Naive thymus-derived CD4-positive, alpha-beta T cell (primary cell): Measurements from ENCODE around the gene TSHZ2. TPM values are rescaled to one million over a fixed set of nuclear protein-coding genes. Genes with fewer than 3 reads are reported as not detected.
"Not testable (repeated sequence)": the region's sequence is repeated elsewhere in the genome, so short reads cannot be mapped to it uniquely, and the experiment has no call there.

ENCODE experiments used
- ATAC-seq: fragments of 150-1000 bp; cut with Tn5 transposase; 2 replicates; pipeline ENCODE4 v1.10.0; 2021; ENCODE audit warnings: mild to moderate bottlenecking, moderate library complexity
- CTCF ChIA-PET: fragments of 350-600 bp; sonication (Branson Sonifier 250); formaldehyde crosslinking; loops from one replicate; lab custom pipeline; 2021; ENCODE audit warnings: antibody characterized with exemption; lab: Charles Lee
- POLR2A ChIA-PET: fragments of 350-600 bp; sonication (Branson Sonifier 250); formaldehyde crosslinking; loops from one replicate; lab custom pipeline; 2021; ENCODE audit warnings: antibody characterized with exemption, inconsistent platforms; lab: Charles Lee
- DNase-seq, 9 donors: peaks; one replicate each; pipeline versions ENCODE4 v3.0.0 to v3.0.0-alpha.2; 2020 to 2022; ENCODE audit warnings: mixed read lengths in 1 of 9
- H3K27ac ChIP-seq: one replicate; pipeline ENCODE4 v1.7.0; 2013; ENCODE audit warnings: mild to moderate bottlenecking, low read depth, low read length, moderate library complexity
- H3K27me3 ChIP-seq, 2 donors: one replicate each; pipeline ENCODE4 v1.7.0; 2013; ENCODE audit warnings: low read length in 2 of 2, mild to moderate bottlenecking in 2 of 2, moderate library complexity in 2 of 2; ENCODE audit not compliant: control insufficient read depth in 2 of 2, insufficient read depth in 2 of 2
- H3K36me3 ChIP-seq, 3 experiments: 1 replicate in 2 of 3; 2 replicates in 1 of 3; pipeline ENCODE4 v1.7.0; 2013; ENCODE audit warnings: low read length in 3 of 3, mild to moderate bottlenecking in 3 of 3, moderate library complexity in 1 of 3; ENCODE audit not compliant: insufficient read depth in 3 of 3, control insufficient read depth in 2 of 3
- H3K4me1 ChIP-seq, 2 donors: one replicate each; pipeline ENCODE4 v1.7.0; 2013; ENCODE audit warnings: low read length in 2 of 2, mild to moderate bottlenecking in 2 of 2, moderate library complexity in 1 of 2; ENCODE audit not compliant: control insufficient read depth in 2 of 2, insufficient read depth in 2 of 2
- H3K4me3 ChIP-seq: 2 replicates; pipeline ENCODE4 v1.7.0; 2013; ENCODE audit warnings: mild to moderate bottlenecking, low read length
- H3K9me3 ChIP-seq, 3 experiments: 1 replicate in 2 of 3; 2 replicates in 1 of 3; pipeline ENCODE4 v1.7.0; 2013; ENCODE audit warnings: low read length in 3 of 3; ENCODE audit not compliant: control insufficient read depth in 2 of 3
- H3K27ac Mint-ChIP-seq, 9 donors: one replicate each; pipeline ENCODE4 v1.8.0; 2020 to 2022; ENCODE audit warnings: mixed read lengths in 9 of 9, mild to moderate bottlenecking in 8 of 9, moderate library complexity in 5 of 9, inconsistent platforms in 2 of 9
- H3K27me3 Mint-ChIP-seq, 5 donors: one replicate each; pipeline ENCODE4 v1.8.0; 2021 to 2022; ENCODE audit warnings: mixed read lengths in 5 of 5, mild to moderate bottlenecking in 1 of 5
- H3K36me3 Mint-ChIP-seq, 5 donors: one replicate each; pipeline ENCODE4 v1.8.0; 2020 to 2022; ENCODE audit warnings: mixed read lengths in 5 of 5, mild to moderate bottlenecking in 3 of 5, inconsistent platforms in 1 of 5
- H3K4me1 Mint-ChIP-seq, 7 donors: one replicate each; pipeline ENCODE4 v1.8.0; 2020 to 2022; ENCODE audit warnings: mixed read lengths in 7 of 7, mild to moderate bottlenecking in 3 of 7, inconsistent platforms in 1 of 7
- H3K4me3 Mint-ChIP-seq, 10 donors: one replicate each; pipeline ENCODE4 v1.8.0; 2020 to 2022; ENCODE audit warnings: mild to moderate bottlenecking in 10 of 10, mixed read lengths in 10 of 10, moderate library complexity in 6 of 10, inconsistent platforms in 2 of 10
- H3K9me3 Mint-ChIP-seq, 11 donors: one replicate each; pipeline ENCODE4 v1.8.0; 2020 to 2022; ENCODE audit warnings: mixed read lengths in 11 of 11, mild to moderate bottlenecking in 4 of 11, inconsistent platforms in 1 of 11, moderate library complexity in 1 of 11
- intact Hi-C, 2 donors: fragments of 100-400 bp; cut with micrococcal nuclease; formaldehyde crosslinking; loops; one replicate each; pipeline ENCODE4 v1.15.1; 2023
- polyA plus RNA-seq, 2 donors: library from polyadenylated mRNA; unstranded; fragments of 300-500 nt; fragmentation: Illumina TruSeq; gene quantifications; one replicate each; pipeline ENCODE4 v1.2.3, GENCODE V29; 2021
- total RNA-seq, 6 experiments: library from RNA in 5 of 6; stranded (reverse) in 5 of 6; gene quantifications; 1 replicate in 5 of 6; 2 replicates in 1 of 6; pipeline ENCODE4 v1.2.3 and lab custom pipeline; 2021 to 2026

TSHZ2 gene
- total and polyA plus RNA-seq, 7 experiments from 2014 or later = 6.0 to 84.5 (median 42.5) TPM

DNA sequence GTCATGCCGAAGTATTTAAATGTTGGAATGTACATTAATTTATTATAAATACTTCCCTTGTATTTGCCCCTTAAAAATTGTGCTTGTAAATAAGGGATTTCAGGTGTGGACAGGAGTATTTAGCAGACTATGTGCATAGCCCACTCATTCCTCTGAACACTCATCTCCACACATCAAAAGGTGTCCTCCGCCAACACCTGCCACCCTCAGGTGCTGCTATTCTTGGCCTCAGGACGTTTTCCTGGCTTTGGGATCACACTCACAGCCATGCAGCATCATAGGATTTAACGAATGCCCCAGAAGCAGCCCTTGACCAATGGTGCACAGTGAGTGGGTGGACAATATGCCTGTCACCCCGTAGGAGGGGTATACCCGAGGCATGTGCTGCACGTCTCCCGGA is 390.6 kb downstream of the TSHZ2 start:
- Mint-ChIP-seq H3K36me3 (peaks cover 0 to 36% (median under 1%) of the 10 kb centered on the region in 5 donors), H3K9me3 (no peaks in the 10 kb centered on the region), H3K4me1 (peaks cover 0 to 11% (median 0%) of the 10 kb centered on the region in 7 donors), H3K4me3 (no peak overlapping the region), H3K27me3 (no peaks in the 10 kb centered on the region), H3K27ac (no peak overlapping the region)
- H3K36me3 ChIP-seq = no peaks in the 10 kb centered on the region
- intact Hi-C loops = no loop called here
- no peak for DNase-seq
- H3K4me3 ChIP-seq = no peak overlapping the region
- H3K27me3 ChIP-seq = no peaks in the 10 kb centered on the region
- POLR2A ChIA-PET = no interaction called here
- CTCF ChIA-PET = no interaction called here
- no peaks in the 10 kb centered on the region for H3K4me1 ChIP-seq
- H3K27ac ChIP-seq = no peak overlapping the region
- ATAC-seq = no peak
- H3K9me3 ChIP-seq = no peaks in the 10 kb centered on the region

DNA sequence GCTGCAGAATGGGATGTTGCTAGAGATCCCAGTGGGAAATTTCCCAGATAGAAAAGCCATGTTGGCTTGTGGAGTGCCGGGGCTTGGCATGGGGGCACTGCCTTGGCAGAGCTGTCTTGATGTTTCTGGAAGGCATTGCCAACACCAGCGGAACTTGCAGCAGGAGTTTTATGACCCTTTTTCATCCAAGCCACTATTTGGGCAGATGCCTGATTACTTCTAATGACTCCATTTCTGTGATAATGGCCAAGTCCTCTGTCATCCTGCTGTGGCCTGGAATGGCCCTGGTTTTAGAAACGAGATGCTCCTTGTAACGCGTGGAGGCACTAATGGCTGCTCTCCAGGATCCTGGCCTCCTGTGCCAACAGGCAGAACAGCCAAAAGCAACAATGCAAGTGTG is 392.5 kb downstream of the TSHZ2 start:
- Histone ChIP-seq H3K4me1 (no peaks in the 10 kb centered on the region), H3K36me3 (no peaks in the 10 kb centered on the region), H3K27ac (no peak overlapping the region), H3K9me3 (no peaks in the 10 kb centered on the region), H3K4me3 (no peak overlapping the region), H3K27me3 (no peaks in the 10 kb centered on the region)
- Mint-ChIP-seq H3K4me1 (peaks cover 0 to 20% (median 8%) of the 10 kb centered on the region in 7 donors), H3K9me3 (peaks cover 0 to 2% (median 0%) of the 10 kb centered on the region in 11 donors), H3K27ac (no peak overlapping the region), H3K27me3 (no peaks in the 10 kb centered on the region), H3K36me3 (peaks cover 0 to 33% (median 2%) of the 10 kb centered on the region in 5 donors), H3K4me3 (no peak overlapping the region)
- intact Hi-C loops = no loop called here
- ChIA-PET POLR2A (no interaction called here), CTCF (no interaction called here)
- no peak for DNase-seq
- no peak for ATAC-seq

DNA sequence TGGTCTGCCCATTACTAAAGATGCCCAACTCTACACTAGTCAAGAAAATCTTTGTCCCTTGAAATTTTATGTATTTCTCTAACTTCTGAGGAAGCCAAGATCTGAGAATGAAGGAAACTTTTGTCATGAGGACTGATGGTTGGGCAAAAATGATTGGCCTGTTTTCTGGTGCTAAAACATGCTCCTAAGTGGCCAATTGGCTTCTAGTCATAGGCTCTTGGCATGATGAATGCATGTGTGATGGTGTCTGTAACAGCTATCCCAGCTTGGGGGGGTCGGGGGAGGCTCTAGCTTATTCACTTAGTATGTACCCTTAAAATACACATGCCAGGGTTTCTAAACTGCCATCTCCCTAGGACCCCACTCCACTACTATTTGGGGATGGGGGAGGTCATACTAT is 392.9 kb downstream of the TSHZ2 start:
- H3K9me3 ChIP-seq = no peaks in the 10 kb centered on the region
- H3K27me3 ChIP-seq = no peaks in the 10 kb centered on the region
- H3K4me3 ChIP-seq = no peak overlapping the region
- H3K4me3 Mint-ChIP-seq = no peak overlapping the region
- H3K27me3 Mint-ChIP-seq = no peaks in the 10 kb centered on the region
- ATAC-seq (no peak), DNase-seq (no peak)
- no peak overlapping the region for H3K27ac Mint-ChIP-seq
- no peaks in the 10 kb centered on the region for H3K4me1 ChIP-seq
- intact Hi-C loops = no loop called here
- no peak overlapping the region for H3K27ac ChIP-seq
- peaks cover 0 to 30% (median 2%) of the 10 kb centered on the region in 5 donors for H3K36me3 Mint-ChIP-seq
- H3K36me3 ChIP-seq = no peaks in the 10 kb centered on the region
- H3K4me1 Mint-ChIP-seq = peaks cover 0 to 24% (median 12%) of the 10 kb centered on the region in 7 donors
- POLR2A ChIA-PET = no interaction called here
- peaks cover 0 to 2% (median 0%) of the 10 kb centered on the region in 11 donors for H3K9me3 Mint-ChIP-seq
- CTCF ChIA-PET = no interaction called here

DNA sequence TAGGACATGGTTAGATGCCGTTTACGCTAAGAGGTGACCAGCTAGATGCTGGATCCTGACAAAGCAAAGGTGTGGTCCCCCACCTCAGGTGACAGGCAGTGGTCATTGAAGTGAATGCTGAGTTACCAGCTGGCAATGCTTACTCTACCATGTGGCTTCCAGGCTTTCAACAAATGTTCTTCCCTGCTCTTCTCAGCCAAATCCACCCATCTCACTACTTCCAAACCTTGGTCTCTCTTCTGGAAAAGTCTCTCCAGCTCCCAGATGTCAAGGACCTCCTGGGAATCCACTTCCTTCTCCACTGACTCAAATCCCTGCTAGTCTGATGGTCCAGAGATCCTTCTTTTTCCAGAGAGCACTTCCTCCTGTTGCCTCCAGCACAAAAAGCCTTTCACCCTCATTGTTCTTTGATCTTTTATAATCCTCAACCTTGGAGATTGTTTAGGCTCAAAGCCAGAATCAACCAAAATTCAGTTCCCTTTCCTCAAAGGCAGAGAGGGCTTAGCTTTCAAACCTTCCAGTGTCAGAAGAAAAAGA is 393.4 kb downstream of the TSHZ2 start:
- CTCF ChIA-PET = no interaction called here
- no peaks in the 10 kb centered on the region for H3K27me3 Mint-ChIP-seq

DNA sequence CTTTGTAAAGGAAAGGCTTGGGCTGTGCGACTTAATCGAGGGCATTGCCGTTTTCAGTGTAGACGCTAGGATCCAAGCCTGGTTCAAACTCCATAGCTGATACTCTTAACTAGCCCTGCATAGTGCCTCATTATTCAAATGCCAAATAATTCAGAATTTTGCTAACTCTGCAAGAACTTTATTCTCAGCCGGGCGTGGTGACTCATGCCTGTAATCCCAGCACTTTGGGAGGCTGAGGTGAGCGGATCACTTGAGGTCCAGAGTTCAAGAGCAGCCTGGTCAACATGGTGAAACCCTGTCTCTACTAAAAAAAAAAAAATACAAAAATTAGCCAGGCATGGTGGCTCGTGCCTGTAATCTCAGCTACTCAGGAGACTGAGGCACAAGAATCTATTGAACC is 394.8 kb downstream of the TSHZ2 start:
- CTCF ChIA-PET, H3K9me3 Mint-ChIP-seq: not testable (repeated sequence)
- H3K4me1 Mint-ChIP-seq = peaks cover 6 to 34% (median 23%) of the 10 kb centered on the region in 7 donors

More for the DNA sequence above, 393.4 kb downstream of the TSHZ2 start:
- no peak overlapping the region for H3K27ac ChIP-seq
- H3K27me3 ChIP-seq = no peaks in the 10 kb centered on the region
- Mint-ChIP-seq H3K36me3 (peaks cover 0 to 30% (median 2%) of the 10 kb centered on the region in 5 donors), H3K27ac (no peak overlapping the region), H3K4me1 (peaks cover 3 to 30% (median 16%) of the 10 kb centered on the region in 7 donors), H3K4me3 (no peak overlapping the region), H3K9me3 (peaks cover 0 to 2% (median 0%) of the 10 kb centered on the region in 11 donors)
- POLR2A ChIA-PET = no interaction called here
- no peaks in the 10 kb centered on the region for H3K9me3 ChIP-seq
- DNase-seq (no peak), ATAC-seq (no peak)
- H3K4me1 ChIP-seq = no peaks in the 10 kb centered on the region
- H3K4me3 ChIP-seq = no peak overlapping the region
- intact Hi-C loops = no loop called here
- H3K36me3 ChIP-seq = no peaks in the 10 kb centered on the region

DNA sequence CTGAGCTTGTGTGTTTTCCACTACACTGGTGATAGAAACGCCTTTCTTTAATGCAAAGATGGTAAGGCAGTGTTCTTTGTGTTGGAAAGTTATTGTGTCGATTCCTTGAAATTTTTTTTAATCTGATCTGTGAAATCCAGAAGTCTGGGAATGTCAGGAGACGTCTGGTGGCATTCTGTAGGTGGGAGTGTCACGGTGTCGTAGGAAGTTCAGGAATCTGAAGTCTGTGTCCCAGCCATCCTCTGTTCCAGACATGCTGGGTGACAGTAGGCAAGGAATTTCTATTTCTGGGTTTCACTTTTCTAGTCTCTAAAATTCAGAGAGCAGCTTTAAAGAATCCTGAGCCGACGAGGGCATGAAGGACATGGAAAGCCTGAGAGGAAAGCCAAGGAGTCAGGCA is 397.7 kb downstream of the TSHZ2 start:
- ChIA-PET POLR2A (no interaction called here), CTCF (no interaction called here)
- no peak overlapping the region for H3K27ac ChIP-seq
- no peaks in the 10 kb centered on the region for H3K27me3 ChIP-seq
- no peaks in the 10 kb centered on the region for H3K9me3 ChIP-seq
- no peaks in the 10 kb centered on the region for H3K4me1 ChIP-seq
- Mint-ChIP-seq H3K4me1 (peaks cover 6 to 29% (median 23%) of the 10 kb centered on the region in 7 donors), H3K27ac (peak overlapping the region in 2 of 9 donors; percentile 16 to 70), H3K36me3 (peaks cover 2 to 27% (median 7%) of the 10 kb centered on the region in 5 donors), H3K4me3 (peak overlapping the region in 1 of 10 donors; percentile 40), H3K9me3 (peaks cover 0 to 2% (median 0%) of the 10 kb centered on the region in 11 donors), H3K27me3 (no peaks in the 10 kb centered on the region)
- no peak overlapping the region for H3K4me3 ChIP-seq
- ATAC-seq = no peak
- intact Hi-C loops = no loop called here
- H3K36me3 ChIP-seq = no peaks in the 10 kb centered on the region
- no peak for DNase-seq

More for the DNA sequence above, 394.8 kb downstream of the TSHZ2 start:
- H3K9me3 ChIP-seq, H3K4me1 ChIP-seq, H3K27me3 Mint-ChIP-seq, H3K27ac Mint-ChIP-seq, H3K27ac ChIP-seq, H3K4me3 ChIP-seq, intact Hi-C loops, DNase-seq, POLR2A ChIA-PET, H3K4me3 Mint-ChIP-seq, ATAC-seq, H3K27me3 ChIP-seq, H3K36me3 ChIP-seq: not testable (repeated sequence)
- H3K36me3 Mint-ChIP-seq = peaks cover 0 to 25% (median 3%) of the 10 kb centered on the region in 5 donors

DNA sequence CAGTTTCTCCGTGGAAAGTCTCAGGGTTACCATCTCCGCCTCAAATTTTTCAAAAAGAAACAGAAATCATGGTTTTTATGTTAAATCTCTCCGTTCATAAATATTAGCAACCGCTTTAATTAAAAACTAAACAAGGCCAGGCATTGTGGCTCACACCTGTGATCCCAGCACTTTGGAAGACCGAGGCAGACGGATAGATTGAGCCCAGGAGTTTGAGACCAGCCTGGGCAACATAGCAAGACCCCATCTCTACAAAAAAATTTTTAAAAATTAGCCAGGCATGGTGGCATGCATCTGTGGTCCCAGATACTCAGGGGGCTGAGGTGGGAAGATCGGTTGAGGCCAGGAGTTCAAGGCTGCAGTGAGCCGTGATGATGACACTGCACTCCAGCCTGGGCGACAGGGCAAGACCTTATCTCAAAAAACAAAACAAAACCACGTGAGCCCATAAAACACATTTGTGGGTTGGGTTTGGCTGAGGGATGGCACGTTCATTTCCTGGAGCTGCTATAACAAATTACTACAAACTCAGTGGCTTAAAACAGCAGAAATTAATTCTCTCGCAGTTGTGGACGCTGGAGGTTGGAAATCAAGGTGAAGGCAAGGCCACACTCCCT is 398.3 kb downstream of the TSHZ2 start:
- Histone ChIP-seq H3K27ac (no peak overlapping the region), H3K4me1 (no peaks in the 10 kb centered on the region), H3K9me3 (no peaks in the 10 kb centered on the region), H3K36me3 (no peaks in the 10 kb centered on the region), H3K4me3 (no peak overlapping the region), H3K27me3 (no peaks in the 10 kb centered on the region)
- peaks cover 2 to 31% (median 7%) of the 10 kb centered on the region in 5 donors for H3K36me3 Mint-ChIP-seq
- ChIA-PET POLR2A (no interaction called here), CTCF (no interaction called here)
- intact Hi-C loops = no loop called here
- H3K27ac Mint-ChIP-seq = peak overlapping the region in 5 of 9 donors; percentile 16 to 71 (median 59)
- peak in 1 of 9 donors; percentile 6 for DNase-seq
- H3K27me3 Mint-ChIP-seq = no peaks in the 10 kb centered on the region
- no peak for ATAC-seq
- H3K4me1 Mint-ChIP-seq = peaks cover 6 to 29% (median 23%) of the 10 kb centered on the region in 7 donors
- H3K9me3 Mint-ChIP-seq = peaks cover 0 to 2% (median 0%) of the 10 kb centered on the region in 11 donors
- peak overlapping the region in 1 of 10 donors; percentile 40 for H3K4me3 Mint-ChIP-seq
